Neuronal stem cell (in vitro differentiated cells): ENCODE measurements around the gene RIPOR3.

Experiments
- DNase-seq: peaks from one replicate; pipeline ENCODE4 v3.0.0-alpha.2; 2013; ENCODE audit warnings: low spot score
- H2AFZ ChIP-seq: one replicate; pipeline ENCODE4 v1.6.1; 2013; ENCODE audit warnings: mild to moderate bottlenecking, low read length, inconsistent platforms
- H2AK5ac ChIP-seq: 2 replicates; pipeline ENCODE4 v1.6.1; 2013; ENCODE audit warnings: low read depth, mild to moderate bottlenecking, inconsistent platforms, low read length, moderate library complexity, mixed read lengths
- H2BK120ac ChIP-seq: 2 replicates; pipeline ENCODE4 v1.6.1; 2013; ENCODE audit warnings: low read depth, mild to moderate bottlenecking, inconsistent platforms, low read length, moderate library complexity, mixed read lengths
- H2BK12ac ChIP-seq: one replicate; pipeline ENCODE4 v1.6.1; 2013; ENCODE audit warnings: low read length, inconsistent platforms
- H2BK15ac ChIP-seq: 2 replicates; pipeline ENCODE4 v1.6.1; 2013; ENCODE audit warnings: mild to moderate bottlenecking, low read length, inconsistent platforms, mixed read lengths
- H2BK5ac ChIP-seq: one replicate; pipeline ENCODE4 v1.6.1; 2013; ENCODE audit warnings: inconsistent platforms, mild to moderate bottlenecking, low read length, moderate library complexity
- H3K14ac ChIP-seq: one replicate; pipeline ENCODE4 v1.6.1; 2013; ENCODE audit warnings: low read length, inconsistent platforms
- H3K18ac ChIP-seq: 2 replicates; pipeline ENCODE4 v1.6.1; 2013; ENCODE audit warnings: low read length, inconsistent platforms
- H3K23ac ChIP-seq: 2 replicates; pipeline ENCODE4 v1.6.1; 2013; ENCODE audit warnings: low read depth, mild to moderate bottlenecking, mixed read lengths, low read length, inconsistent platforms; ENCODE audit not compliant: poor library complexity
- H3K27ac ChIP-seq: replicated peaks from 3 replicates; pipeline ENCODE4 v1.5.1; 2013; ENCODE audit warnings: low read length, inconsistent platforms
- H3K27me3 ChIP-seq, 3 experiments: 2 replicates each; pipeline ENCODE4 v1.6.1; 2013; ENCODE audit warnings: low read length in 3 of 3, mild to moderate bottlenecking in 2 of 3, inconsistent platforms in 1 of 3, low read depth in 1 of 3, mixed read lengths in 1 of 3, moderate library complexity in 1 of 3; ENCODE audit not compliant: control insufficient read depth in 3 of 3, insufficient read depth in 3 of 3
- H3K36me3 ChIP-seq, 2 donors: replicated peaks in 1 of 2; 2 replicates each; pipeline ENCODE4 v1.6.1; 2013; ENCODE audit warnings: low read length in 2 of 2; ENCODE audit not compliant: control insufficient read depth in 2 of 2, insufficient read depth in 2 of 2
- H3K4ac ChIP-seq: 2 replicates; pipeline ENCODE4 v1.6.1; 2013; ENCODE audit warnings: inconsistent platforms, mild to moderate bottlenecking, low read length, moderate library complexity
- H3K4me1 ChIP-seq, 2 donors: 1 replicate in 1 of 2; 2 replicates in 1 of 2; pipeline ENCODE4 v1.6.1; 2013; ENCODE audit warnings: low read length in 2 of 2, low read depth in 1 of 2; ENCODE audit not compliant: control insufficient read depth in 2 of 2, insufficient read depth in 1 of 2
- H3K4me2 ChIP-seq: one replicate; pipeline ENCODE4 v1.6.1; 2013; ENCODE audit warnings: mild to moderate bottlenecking, low read length, inconsistent platforms; ENCODE audit not compliant: insufficient read depth, poor library complexity, severe bottlenecking
- H3K4me3 ChIP-seq, 2 donors: 2 replicates each; pipeline ENCODE4 v1.5.1; 2013; ENCODE audit warnings: low read length in 2 of 2, mild to moderate bottlenecking in 2 of 2, inconsistent platforms in 1 of 2, moderate library complexity in 1 of 2
- H3K79me1 ChIP-seq: one replicate; pipeline ENCODE4 v1.6.1; 2013; ENCODE audit warnings: low read depth, mild to moderate bottlenecking, inconsistent platforms, low read length, moderate library complexity
- H3K9ac ChIP-seq: one replicate; pipeline ENCODE4 v1.6.1; 2013; ENCODE audit warnings: mild to moderate bottlenecking, low read depth, low read length, inconsistent platforms; ENCODE audit not compliant: poor library complexity
- H3K9me3 ChIP-seq, 2 donors: replicated peaks in 1 of 2; 2 replicates each; pipeline versions ENCODE3 to v1.6.1; 2013; ENCODE audit warnings: low read length in 2 of 2, mild to moderate bottlenecking in 2 of 2, inconsistent platforms in 1 of 2, low read depth in 1 of 2, mixed read lengths in 1 of 2, moderate library complexity in 1 of 2; ENCODE audit not compliant: control insufficient read depth in 2 of 2, insufficient read depth in 1 of 2
- H4K8ac ChIP-seq: one replicate; pipeline ENCODE4 v1.6.1; 2013; ENCODE audit warnings: low read depth, mild to moderate bottlenecking, inconsistent platforms, low read length, moderate library complexity
- H4K91ac ChIP-seq: one replicate; pipeline ENCODE4 v1.6.1; 2013; ENCODE audit warnings: low read length, low read depth, mild to moderate bottlenecking, inconsistent platforms; ENCODE audit not compliant: poor library complexity
- WGBS, 2 donors: extraction: QIAGEN DNeasy Blood & Tissue Kit; methylation state at CpG; one replicate each; pipeline ENCODE4 v1.1.7; 2013; ENCODE audit warnings: missing lambda C conversion rate in 2 of 2, mixed read lengths in 1 of 2; ENCODE audit not compliant: insufficient read length in 2 of 2, insufficient replicate concordance in 1 of 2; ENCODE audit errors: extremely low coverage in 2 of 2; 5-methylcytosine and 5-hydroxymethylcytosine counted together

Gene RIPOR3

GRCh38 chr20:50610212-50610718 lies 81.1 kb downstream of the RIPOR3 start:
- no peak overlapping the region for H2AK5ac ChIP-seq
- no peak overlapping the region for H4K91ac ChIP-seq
- no peak overlapping the region for H3K14ac ChIP-seq
- H3K18ac ChIP-seq: peak overlapping the region; percentile 32
- no peak overlapping the region for H2BK12ac ChIP-seq
- peaks cover 0 to 1% of the 10 kb centered on the region in 2 donors for H3K36me3 ChIP-seq
- no peak for DNase-seq
- no peak overlapping the region for H2AFZ ChIP-seq
- no peaks in the 10 kb centered on the region for H3K79me1 ChIP-seq
- peaks cover 0 to 1% of the 10 kb centered on the region in 2 donors for H3K9me3 ChIP-seq
- H2BK5ac ChIP-seq: no peak overlapping the region
- H2BK15ac ChIP-seq: no peak overlapping the region
- H3K23ac ChIP-seq: no peak overlapping the region
- H4K8ac ChIP-seq: no peak overlapping the region
- H2BK120ac ChIP-seq: no peak overlapping the region
- H3K4me2 ChIP-seq: no peak overlapping the region
- no peak overlapping the region for H3K4ac ChIP-seq
- no peak overlapping the region for H3K27ac ChIP-seq
- H3K9ac ChIP-seq: no peak overlapping the region
- WGBS, 2 donors: no CpG with 5 or more reads among the region's 4 CpGs
- peaks cover 0 to 5% (median 0%) of the 10 kb centered on the region in 3 experiments for H3K27me3 ChIP-seq
- no peak overlapping the region for H3K4me3 ChIP-seq
- H3K4me1 ChIP-seq: peaks cover 0 to 4% of the 10 kb centered on the region in 2 donors

GRCh38 chr20:50609438-50609989 lies 81.8 kb downstream of the RIPOR3 start:
- no peak overlapping the region for H3K4me2 ChIP-seq
- WGBS, 2 donors: no CpG with 5 or more reads among the region's 28 CpGs
- H3K9me3 ChIP-seq: peaks cover 0 to 1% of the 10 kb centered on the region in 2 donors
- peaks cover 0 to 4% of the 10 kb centered on the region in 2 donors for H3K4me1 ChIP-seq
- peak overlapping the region; percentile 43 for H4K8ac ChIP-seq
- no peak overlapping the region for H3K27ac ChIP-seq
- H2AK5ac ChIP-seq: peak overlapping the region; percentile 81
- no peak overlapping the region for H4K91ac ChIP-seq
- H2BK12ac ChIP-seq: peak overlapping the region; percentile 84
- DNase-seq: no peak
- no peak overlapping the region for H2BK120ac ChIP-seq
- H3K18ac ChIP-seq: peak overlapping the region; percentile 71
- H3K9ac ChIP-seq: peak overlapping the region; percentile 44
- no peaks in the 10 kb centered on the region for H3K79me1 ChIP-seq
- H3K23ac ChIP-seq: peak overlapping the region; percentile 89
- peaks cover 0 to 1% of the 10 kb centered on the region in 2 donors for H3K36me3 ChIP-seq
- H3K14ac ChIP-seq: peak overlapping the region; percentile 99
- H3K4me3 ChIP-seq: no peak overlapping the region
- peaks cover 0 to 5% (median 0%) of the 10 kb centered on the region in 3 experiments for H3K27me3 ChIP-seq
- H2BK15ac ChIP-seq: peak overlapping the region; percentile 49
- H2BK5ac ChIP-seq: no peak overlapping the region
- no peak overlapping the region for H3K4ac ChIP-seq
- peak overlapping the region; percentile 45 for H2AFZ ChIP-seq

- no peak overlapping the region for H3K4ac ChIP-seq
- WGBS, 2 donors: no CpG with 5 or more reads among the region's 13 CpGs
- H2BK15ac ChIP-seq: peak overlapping the region; percentile 85
- H2AK5ac ChIP-seq: peak overlapping the region; percentile 81
- no peak overlapping the region for H2BK120ac ChIP-seq
- peaks cover 0 to 2% of the 10 kb centered on the region in 2 donors for H3K4me1 ChIP-seq
- no peaks in the 10 kb centered on the region for H3K79me1 ChIP-seq
- no peak overlapping the region for H4K8ac ChIP-seq
- H3K27me3 ChIP-seq: peaks cover 0 to 8% (median 0%) of the 10 kb centered on the region in 3 experiments
- H2BK5ac ChIP-seq: peak overlapping the region; percentile 82
- H3K23ac ChIP-seq: peak overlapping the region; percentile 89
- no peak overlapping the region for H4K91ac ChIP-seq
- peak overlapping the region; percentile 45 for H2AFZ ChIP-seq
- peaks cover 0 to 1% of the 10 kb centered on the region in 2 donors for H3K36me3 ChIP-seq
- H3K4me3 ChIP-seq: no peak overlapping the region
- no peak overlapping the region for H3K4me2 ChIP-seq
- H3K9me3 ChIP-seq: no peaks in the 10 kb centered on the region
- H3K27ac ChIP-seq: no peak overlapping the region
- H2BK12ac ChIP-seq: no peak overlapping the region
- H3K18ac ChIP-seq: peak overlapping the region; percentile 57
- no peak for DNase-seq
- H3K14ac ChIP-seq: peak overlapping the region; percentile 21
- H3K9ac ChIP-seq: peak overlapping the region; percentile 44
These were observed 82.6 kb downstream of the RIPOR3 start for GRCh38 chr20:50608750-50609104.

GRCh38 chr20:50607850-50608749 lies 83.2 kb downstream of the RIPOR3 start:
- no peak overlapping the region for H2AFZ ChIP-seq
- H3K4me2 ChIP-seq: no peak overlapping the region
- no peak overlapping the region for H2BK12ac ChIP-seq
- H2AK5ac ChIP-seq: peak overlapping the region; percentile 37
- H3K79me1 ChIP-seq: no peaks in the 10 kb centered on the region
- H4K91ac ChIP-seq: no peak overlapping the region
- peaks cover 0 to 2% of the 10 kb centered on the region in 2 donors for H3K4me1 ChIP-seq
- peak overlapping the region; percentile 53 for H3K4ac ChIP-seq
- no CpG with 5 or more reads among the region's 32 CpGs for WGBS, 2 donors
- H3K14ac ChIP-seq: no peak overlapping the region
- no peak overlapping the region for H3K27ac ChIP-seq
- H2BK5ac ChIP-seq: peak overlapping the region; percentile 82
- H3K18ac ChIP-seq: peak overlapping the region; percentile 71
- H3K9ac ChIP-seq: peak overlapping the region; percentile 60
- H4K8ac ChIP-seq: peak overlapping the region; percentile 82
- no peaks in the 10 kb centered on the region for H3K36me3 ChIP-seq
- H3K4me3 ChIP-seq: no peak overlapping the region
- peak overlapping the region; percentile 85 for H2BK15ac ChIP-seq
- no peak overlapping the region for H2BK120ac ChIP-seq
- no peak for DNase-seq
- H3K27me3 ChIP-seq: peaks cover 0 to 8% (median 0%) of the 10 kb centered on the region in 3 experiments
- no peaks in the 10 kb centered on the region for H3K9me3 ChIP-seq
- peak overlapping the region; percentile 89 for H3K23ac ChIP-seq
